Activated naive CD4-positive, alpha-beta T cell treated with anti-CD3 and anti-CD28 coated beads, Interleukin-2, amount 50 U/mL, for 16 hours (primary cell): ENCODE data around the gene RFPL2.

Experiments
- DNase-seq: peaks from one replicate; pipeline ENCODE4 v3.0.0-alpha.2; 2020

The RFPL2 gene

GRCh38 chr22:32204856-32205722 lies at the start of gene RFPL2:
RFPL2 (minus strand) TSS chr22:32205073; CDS start chr22:32202451, 2,622 bp downstream.
- peak; percentile 32 for DNase-seq

DNA sequence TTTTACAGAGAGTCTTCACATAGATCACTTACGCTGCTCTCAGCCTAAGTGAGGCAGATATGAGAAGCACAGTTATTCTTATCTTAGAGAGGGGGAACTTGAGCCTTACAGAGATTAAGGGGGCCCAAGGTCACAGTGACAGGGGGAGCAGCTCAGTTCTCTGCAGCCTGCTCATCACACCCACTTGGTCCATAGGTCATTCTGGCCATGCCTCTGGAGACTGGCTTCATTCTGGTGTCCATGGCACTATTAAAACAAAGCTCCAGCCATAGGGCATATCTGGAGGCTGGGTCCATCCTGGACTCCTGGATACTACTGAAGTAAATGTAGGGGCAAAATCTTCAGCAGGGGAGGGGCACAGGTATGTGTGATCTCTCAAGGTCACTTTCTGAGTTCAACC lies 44.4 kb upstream of the RFPL2 start:
- DNase-seq: no peak

GRCh38 chr22:32248276-32248675 lies 43.4 kb upstream of the RFPL2 start:
- no peak for DNase-seq

DNA sequence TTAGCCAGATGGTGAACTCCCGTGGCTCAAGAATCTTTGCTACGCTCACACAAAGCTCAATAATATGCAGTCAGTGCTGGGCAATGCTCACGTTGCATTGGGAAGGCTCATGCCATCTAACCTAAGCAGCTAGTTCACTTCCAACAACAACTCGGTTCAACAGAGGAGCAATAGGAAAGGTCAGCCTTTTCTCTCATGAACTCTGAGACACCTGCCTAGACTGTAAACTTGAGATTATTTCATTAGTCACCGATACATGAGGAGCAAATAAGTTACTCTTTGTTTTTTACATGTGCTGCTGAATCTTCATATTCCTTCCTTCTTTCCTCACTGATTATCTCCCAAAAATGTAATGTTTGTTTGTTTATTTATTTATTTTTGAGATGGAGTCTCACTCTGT lies 41.3 kb upstream of the RFPL2 start:
- no peak for DNase-seq

GRCh38 chr22:32245042-32245441 lies 40.2 kb upstream of the RFPL2 start:
- no peak for DNase-seq

- no peak for DNase-seq
These were observed 39.7 kb upstream of the RFPL2 start for GRCh38 chr22:32244547-32244946.

GRCh38 chr22:32240461-32240860 lies 35.6 kb upstream of the RFPL2 start:
- DNase-seq: no peak

GRCh38 chr22:32237906-32238305 lies 33.0 kb upstream of the RFPL2 start:
- DNase-seq: no peak

DNA sequence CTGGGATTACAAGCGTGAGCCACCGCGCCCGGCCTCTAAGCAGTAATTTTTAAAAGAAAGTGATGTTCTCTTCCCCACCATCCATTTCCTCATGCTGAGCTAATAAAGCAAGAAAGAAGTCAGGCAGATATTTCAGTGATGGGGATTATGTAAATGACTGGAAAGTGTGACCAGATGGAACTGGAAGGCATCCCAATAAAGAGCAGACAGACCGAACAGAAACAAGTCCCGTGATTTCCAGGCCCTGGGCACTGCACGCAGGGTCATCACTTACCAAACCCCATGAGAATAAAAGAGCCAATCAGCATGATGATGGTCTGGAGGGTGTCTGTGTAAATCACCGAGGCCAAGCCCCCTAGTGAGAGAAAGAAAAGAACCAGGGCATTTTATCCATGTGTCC lies 32.1 kb upstream of the RFPL2 start:
- no peak for DNase-seq

- no peak for DNase-seq
These were observed 28.2 kb upstream of the RFPL2 start for GRCh38 chr22:32233091-32233490.

GRCh38 chr22:32232191-32232830 lies 27.4 kb upstream of the RFPL2 start:
- no peak for DNase-seq

GRCh38 chr22:32226326-32227104 lies 21.6 kb upstream of the RFPL2 start:
- no peak for DNase-seq

DNA sequence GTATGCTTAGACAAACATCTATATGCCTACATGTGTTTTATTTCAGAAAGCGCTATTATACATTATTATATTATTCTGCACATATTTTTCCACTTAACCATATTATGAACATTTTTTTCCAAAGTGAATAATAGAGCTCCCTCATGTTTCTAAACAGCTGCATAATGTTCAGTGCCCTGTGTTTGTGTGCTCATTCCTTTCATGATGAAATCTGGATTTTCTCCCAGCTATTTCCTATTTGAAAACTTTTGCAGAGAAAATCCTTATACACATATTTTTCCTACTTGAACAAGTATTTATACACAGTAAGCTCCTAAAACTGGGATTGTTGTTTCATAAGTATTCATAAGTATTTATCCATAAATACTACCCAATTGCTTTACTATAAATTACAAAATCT lies 18.1 kb upstream of the RFPL2 start:
- no peak for DNase-seq

GRCh38 chr22:32219026-32219425 lies 14.2 kb upstream of the RFPL2 start:
- no peak for DNase-seq

DNA sequence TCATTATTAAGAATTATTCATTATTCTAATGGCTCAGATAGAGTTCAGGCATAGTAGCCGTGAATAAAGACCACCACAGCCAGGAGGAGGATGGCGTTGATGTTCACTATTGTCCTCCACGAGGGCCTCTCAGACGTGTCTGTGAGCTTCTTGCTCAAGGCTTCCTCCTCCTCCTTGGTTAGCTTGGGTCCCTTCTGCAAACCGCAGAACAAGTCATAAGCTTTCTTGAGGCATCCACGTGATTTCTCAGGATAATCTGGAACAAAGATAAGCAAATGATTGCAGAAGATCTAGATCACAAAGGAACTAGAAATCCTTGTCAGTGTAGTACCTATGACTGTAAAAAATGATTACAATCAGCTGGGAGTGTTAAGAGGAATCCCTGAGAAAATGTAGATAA lies 13.6 kb upstream of the RFPL2 start:
- DNase-seq: no peak

DNA sequence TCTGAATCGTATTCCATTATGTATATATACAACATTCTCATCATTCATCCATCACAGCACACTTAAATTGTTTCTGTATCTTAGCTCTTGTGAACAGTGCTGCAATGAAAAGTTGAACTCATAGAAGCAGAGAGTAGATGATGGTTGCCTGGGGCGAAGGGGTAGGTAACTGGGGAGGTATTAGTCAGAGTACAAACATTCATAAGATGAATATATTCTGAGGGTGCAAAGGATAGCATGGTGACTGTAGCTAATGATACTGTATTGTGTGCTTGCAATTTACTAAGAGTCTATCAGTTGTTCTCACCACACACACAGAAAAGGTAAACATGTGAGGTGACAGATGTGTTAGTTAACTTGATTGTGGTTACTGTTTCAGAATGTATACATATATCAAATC lies 12.6 kb upstream of the RFPL2 start:
- no peak for DNase-seq

GRCh38 chr22:32216911-32217310 lies 12.0 kb upstream of the RFPL2 start:
- no peak for DNase-seq

- DNase-seq: no peak
These were observed 6.1 kb upstream of the RFPL2 start for GRCh38 chr22:32211011-32211410.

- DNase-seq: no peak
These were observed 3.8 kb upstream of the RFPL2 start for GRCh38 chr22:32208681-32209080.

- no peak for DNase-seq
These were observed 3.2 kb upstream of the RFPL2 start for GRCh38 chr22:32207971-32208480.

DNA sequence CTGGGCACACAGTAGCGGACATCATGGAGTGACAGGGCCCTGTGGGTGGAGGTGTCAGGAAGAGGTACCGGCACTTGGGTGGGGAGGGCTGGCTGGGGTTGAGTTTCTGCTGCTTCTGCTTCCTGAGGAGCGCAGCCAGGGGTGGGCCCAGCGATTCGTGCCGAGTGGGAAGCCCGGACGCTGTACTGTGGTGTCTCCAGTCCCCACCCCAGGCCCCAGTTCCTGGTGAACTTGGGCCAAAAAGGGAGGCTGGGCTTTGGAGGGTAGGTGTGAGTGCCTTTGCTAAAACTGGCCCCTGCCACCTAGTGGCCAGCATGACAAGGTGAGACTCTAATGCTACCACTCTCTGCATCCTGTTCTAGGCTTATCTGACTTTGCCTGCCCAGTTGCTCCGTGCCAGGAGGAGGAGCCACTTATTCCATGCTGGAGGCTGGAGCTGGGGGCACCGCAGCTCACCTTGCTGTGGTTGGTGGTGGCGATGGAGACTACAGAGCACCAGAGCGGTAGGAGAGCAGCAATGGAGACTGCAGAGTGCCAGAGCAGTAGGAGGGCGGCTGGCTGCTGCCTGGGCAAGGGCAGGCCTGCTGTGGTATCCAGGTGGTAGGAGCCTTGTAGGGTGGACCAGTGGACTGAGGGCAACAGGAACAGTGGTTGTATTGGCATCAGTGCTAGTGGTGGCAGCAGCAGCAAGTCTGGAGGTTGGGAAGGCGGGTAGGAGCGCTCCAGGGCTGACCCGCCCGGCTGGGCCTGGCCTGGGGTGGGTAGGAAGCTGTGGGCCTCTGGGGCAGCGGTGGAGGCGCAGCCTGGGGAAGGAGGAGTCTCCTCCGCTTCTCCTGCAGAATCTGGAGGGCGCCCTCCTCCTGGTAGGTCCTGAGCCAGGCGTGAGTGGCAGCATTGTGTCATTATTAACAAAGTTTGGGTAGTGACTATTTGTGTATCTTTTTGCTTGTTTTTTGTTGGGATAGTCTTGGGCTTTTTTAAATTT lies 2.2 kb upstream of the RFPL2 start:
- peak; percentile 26 for DNase-seq
